Measurements from ENCODE around the gene PEF1. TPM values are rescaled to one million over a fixed set of nuclear protein-coding genes. Genes with fewer than 3 reads are reported as not detected.

PEF1 gene
- total RNA-seq, 2 donors from 2014 or later = 51.4 to 59.1 TPM

DNA sequence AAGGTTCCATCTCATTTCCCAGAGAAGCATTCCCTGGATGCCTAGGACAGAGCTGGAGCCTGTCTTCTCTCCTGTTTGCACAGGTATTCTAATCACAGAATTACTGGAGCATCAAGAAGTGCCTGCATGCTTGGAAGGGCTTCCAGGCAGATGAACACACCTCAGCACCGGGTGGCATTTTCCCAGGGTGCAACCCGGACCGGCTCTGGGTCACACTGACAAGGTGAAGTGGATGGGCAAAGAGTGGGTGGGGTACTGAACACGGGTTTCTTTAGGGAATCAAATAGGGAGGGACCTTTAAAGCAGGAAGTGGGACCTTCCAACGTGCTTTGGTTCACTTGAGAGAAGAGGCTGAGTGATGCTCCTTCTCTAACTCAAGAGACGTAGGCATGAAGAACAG lies 7.1 kb upstream of the PEF1 start:
- H3K4me3 Mint-ChIP-seq = no peak overlapping the region
- no peaks in the 10 kb centered on the region for H3K36me3 Mint-ChIP-seq (ENCODE audit: low read depth)
- Histone ChIP-seq H3K27ac (ENCODE audit: low read depth, low read length) (no peak overlapping the region), H3K9ac (ENCODE audit: extremely low read depth, low read length, poor library complexity, severe bottlenecking) (no peak overlapping the region), H3K4me1 (ENCODE audit: control insufficient read depth, insufficient read depth, low read length) (peaks cover 19% of the 10 kb centered on the region), H3K36me3 (ENCODE audit: control insufficient read depth, insufficient read depth, low read length) (no peaks in the 10 kb centered on the region), H3K27me3 (ENCODE audit: control insufficient read depth, insufficient read depth, low read length, poor library complexity, severe bottlenecking) (no peaks in the 10 kb centered on the region), H3K9me3 (ENCODE audit: control insufficient read depth, low read length) (no peaks in the 10 kb centered on the region), H3K4me3 (ENCODE audit: low read length) (no peak overlapping the region)
- H3K4me1 Mint-ChIP-seq = peaks cover 27% of the 10 kb centered on the region
- TF ChIP-seq, protein P1, sequence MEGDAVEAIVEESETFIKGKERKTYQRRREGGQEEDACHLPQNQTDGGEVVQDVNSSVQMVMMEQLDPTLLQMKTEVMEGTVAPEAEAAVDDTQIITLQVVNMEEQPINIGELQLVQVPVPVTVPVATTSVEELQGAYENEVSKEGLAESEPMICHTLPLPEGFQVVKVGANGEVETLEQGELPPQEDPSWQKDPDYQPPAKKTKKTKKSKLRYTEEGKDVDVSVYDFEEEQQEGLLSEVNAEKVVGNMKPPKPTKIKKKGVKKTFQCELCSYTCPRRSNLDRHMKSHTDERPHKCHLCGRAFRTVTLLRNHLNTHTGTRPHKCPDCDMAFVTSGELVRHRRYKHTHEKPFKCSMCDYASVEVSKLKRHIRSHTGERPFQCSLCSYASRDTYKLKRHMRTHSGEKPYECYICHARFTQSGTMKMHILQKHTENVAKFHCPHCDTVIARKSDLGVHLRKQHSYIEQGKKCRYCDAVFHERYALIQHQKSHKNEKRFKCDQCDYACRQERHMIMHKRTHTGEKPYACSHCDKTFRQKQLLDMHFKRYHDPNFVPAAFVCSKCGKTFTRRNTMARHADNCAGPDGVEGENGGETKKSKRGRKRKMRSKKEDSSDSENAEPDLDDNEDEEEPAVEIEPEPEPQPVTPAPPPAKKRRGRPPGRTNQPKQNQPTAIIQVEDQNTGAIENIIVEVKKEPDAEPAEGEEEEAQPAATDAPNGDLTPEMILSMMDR (conservative IDR thresholded peaks at IDR 0.05) = no peak
- no peak for DNase-seq
- WGBS, 2 experiments (ENCODE audit: insufficient coverage in 1 of 2, insufficient read length in 1 of 2) = 82 to 83% methylated on average over 5 to 6 of the region's 6 CpGs
- no peaks in the 10 kb centered on the region for H3K9me3 Mint-ChIP-seq
- no peak overlapping the region for H3K27ac Mint-ChIP-seq
- H3K27me3 Mint-ChIP-seq (ENCODE audit: insufficient read depth) = peaks cover 1% of the 10 kb centered on the region

DNA sequence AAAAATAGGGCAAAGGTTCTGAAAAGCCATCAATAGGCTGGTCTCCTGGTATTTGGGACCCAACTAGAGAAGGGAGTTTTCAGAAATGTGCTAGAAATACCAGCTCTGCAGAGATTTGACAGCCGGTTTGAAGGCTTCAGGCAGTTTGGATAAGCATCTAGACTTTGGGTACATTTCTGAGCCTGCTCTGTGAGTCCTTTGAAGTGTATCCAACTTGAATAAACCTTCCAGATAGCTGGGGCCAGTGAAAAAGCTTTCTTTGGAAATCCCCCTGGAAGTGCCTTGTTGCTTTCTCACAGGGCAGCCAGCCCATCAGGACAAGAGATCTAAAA lies 6.4 kb upstream of the PEF1 start:
- TF ChIP-seq, protein P1 (conservative IDR thresholded peaks at IDR 0.05) = no peak
- Mint-ChIP-seq H3K9me3 (no peaks in the 10 kb centered on the region), H3K36me3 (ENCODE audit: low read depth) (no peaks in the 10 kb centered on the region), H3K27ac (no peak overlapping the region), H3K4me3 (no peak overlapping the region), H3K27me3 (ENCODE audit: insufficient read depth) (peaks cover 1% of the 10 kb centered on the region), H3K4me1 (peaks cover 23% of the 10 kb centered on the region)
- no peak overlapping the region for H3K4me3 ChIP-seq (ENCODE audit: low read length)
- peaks cover 14% of the 10 kb centered on the region for H3K4me1 ChIP-seq (ENCODE audit: control insufficient read depth, insufficient read depth, low read length)
- H3K36me3 ChIP-seq (ENCODE audit: control insufficient read depth, insufficient read depth, low read length) = no peaks in the 10 kb centered on the region
- 77 to 96% methylated on average over 1 of the region's 1 CpG for WGBS, 2 experiments (ENCODE audit: insufficient coverage in 1 of 2, insufficient read length in 1 of 2)
- H3K27me3 ChIP-seq (ENCODE audit: control insufficient read depth, insufficient read depth, low read length, poor library complexity, severe bottlenecking) = no peaks in the 10 kb centered on the region
- H3K9ac ChIP-seq (ENCODE audit: extremely low read depth, low read length, poor library complexity, severe bottlenecking) = no peak overlapping the region
- H3K9me3 ChIP-seq (ENCODE audit: control insufficient read depth, low read length) = no peaks in the 10 kb centered on the region
- no peak for DNase-seq
- no peak overlapping the region for H3K27ac ChIP-seq (ENCODE audit: low read depth, low read length)

DNA sequence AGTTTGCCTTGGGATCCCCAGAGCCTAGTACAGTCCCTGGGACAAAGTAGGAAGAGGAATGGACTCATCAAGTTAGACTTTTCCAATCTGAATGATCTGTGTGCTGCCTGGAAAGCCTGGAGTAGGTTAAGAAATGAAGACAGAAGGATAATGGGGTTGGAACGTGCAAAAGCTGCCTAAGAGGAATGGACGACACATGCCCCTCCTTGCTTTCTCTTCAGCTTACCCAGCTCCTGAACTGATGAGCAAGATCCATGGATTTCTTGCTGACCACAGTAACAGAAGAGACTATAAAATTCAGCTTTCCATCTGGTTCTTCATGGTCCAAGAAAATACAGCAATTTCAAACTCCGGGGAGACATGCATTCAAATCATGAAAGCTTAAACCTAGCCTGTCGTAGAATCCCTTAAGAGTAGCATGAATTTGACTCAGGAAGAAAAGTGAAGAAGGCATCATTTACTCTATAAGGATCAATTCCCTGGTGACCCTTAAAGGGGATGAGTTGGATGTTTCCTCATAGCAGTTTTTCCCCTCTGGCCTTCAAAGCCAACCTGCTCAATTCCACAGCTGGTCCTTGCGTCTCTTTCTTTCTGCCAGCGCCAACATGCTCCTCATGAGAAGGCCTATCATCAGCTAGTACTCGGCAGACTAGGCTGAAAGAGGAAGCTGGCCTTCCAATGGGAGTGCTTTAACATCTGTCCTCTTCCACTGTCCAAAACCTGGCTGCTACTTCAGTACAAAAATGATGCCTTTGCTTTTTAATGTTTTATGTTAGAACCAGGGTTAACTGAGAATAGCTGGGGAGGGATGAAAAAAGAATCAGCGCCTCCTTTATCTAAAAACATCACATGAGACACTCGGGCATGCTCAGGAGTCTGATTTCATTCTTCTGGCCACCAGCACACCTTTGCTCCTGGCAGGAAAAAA lies 5.7 kb upstream of the PEF1 start:
- H3K9me3 ChIP-seq (ENCODE audit: control insufficient read depth, low read length) = no peaks in the 10 kb centered on the region
- H3K36me3 ChIP-seq (ENCODE audit: control insufficient read depth, insufficient read depth, low read length) = no peaks in the 10 kb centered on the region
- no peak overlapping the region for H3K4me3 ChIP-seq (ENCODE audit: low read length)
- TF ChIP-seq, protein P1 (conservative IDR thresholded peaks at IDR 0.05) = no peak
- H3K36me3 Mint-ChIP-seq (ENCODE audit: low read depth) = no peaks in the 10 kb centered on the region
- H3K27ac Mint-ChIP-seq = no peak overlapping the region
- DNase-seq = no peak
- H3K4me3 Mint-ChIP-seq = no peak overlapping the region
- H3K9ac ChIP-seq (ENCODE audit: extremely low read depth, low read length, poor library complexity, severe bottlenecking) = no peak overlapping the region
- no peaks in the 10 kb centered on the region for H3K9me3 Mint-ChIP-seq
- no peaks in the 10 kb centered on the region for H3K27me3 ChIP-seq (ENCODE audit: control insufficient read depth, insufficient read depth, low read length, poor library complexity, severe bottlenecking)
- no peak overlapping the region for H3K27ac ChIP-seq (ENCODE audit: low read depth, low read length)
- peaks cover 17% of the 10 kb centered on the region for H3K4me1 Mint-ChIP-seq
- peaks cover 13% of the 10 kb centered on the region for H3K4me1 ChIP-seq (ENCODE audit: control insufficient read depth, insufficient read depth, low read length)
- WGBS, 2 experiments (ENCODE audit: insufficient coverage in 1 of 2, insufficient read length in 1 of 2) = 88 to 92% methylated on average over 9 of the region's 9 CpGs
- H3K27me3 Mint-ChIP-seq (ENCODE audit: insufficient read depth) = peaks cover under 1% of the 10 kb centered on the region

All from endodermal cell (in vitro differentiated cells).